CD14-positive monocyte (primary cell): ENCODE results near the gene MAML3. TPM values are rescaled to one million over a fixed set of nuclear protein-coding genes. Genes with fewer than 3 reads are reported as not detected.

ENCODE experiments used
- DNase-seq, 3 donors: peaks; one replicate each; pipeline ENCODE4 v3.0.0-alpha.2; 2011 to 2022
- H2AFZ ChIP-seq: 2 replicates; pipeline ENCODE4 v1.6.0; 2012; ENCODE audit warnings: mild to moderate bottlenecking, low read depth, low read length, inconsistent platforms; ENCODE audit not compliant: insufficient read depth, poor library complexity, severe bottlenecking
- H3K27ac ChIP-seq, 2 donors: 1 replicate in 1 of 2; 2 replicates in 1 of 2; pipeline ENCODE4 v1.5.1; 2012 to 2013; ENCODE audit warnings: low read length in 2 of 2, control low read depth in 1 of 2, inconsistent platforms in 1 of 2, low read depth in 1 of 2, mild to moderate bottlenecking in 1 of 2
- H3K27me3 ChIP-seq, 2 donors: one replicate each; pipeline versions ENCODE4 v1.6.0 to v1.6.1; 2011 to 2013; ENCODE audit warnings: low read length in 2 of 2; ENCODE audit not compliant: control insufficient read depth in 2 of 2, insufficient read depth in 2 of 2
- H3K36me3 ChIP-seq, 2 donors: replicated peaks in 1 of 2; 1 replicate in 1 of 2; 2 replicates in 1 of 2; pipeline versions ENCODE4 v1.5.1 to v1.6.1; 2012 to 2013; ENCODE audit warnings: low read length in 2 of 2, control low read depth in 1 of 2, inconsistent platforms in 1 of 2, mild to moderate bottlenecking in 1 of 2; ENCODE audit not compliant: insufficient read depth in 2 of 2, control insufficient read depth in 1 of 2
- H3K4me1 ChIP-seq, 2 donors: 1 replicate in 1 of 2; 2 replicates in 1 of 2; pipeline versions ENCODE4 v1.5.1 to v1.6.1; 2012 to 2013; ENCODE audit warnings: low read length in 2 of 2, control low read depth in 1 of 2, inconsistent platforms in 1 of 2, mild to moderate bottlenecking in 1 of 2, moderate library complexity in 1 of 2; ENCODE audit not compliant: insufficient read depth in 2 of 2, control insufficient read depth in 1 of 2
- H3K4me2 ChIP-seq: replicated peaks from 2 replicates; pipeline ENCODE3; 2012; ENCODE audit warnings: low read length, moderate library complexity, mild to moderate bottlenecking; ENCODE audit not compliant: poor library complexity, severe bottlenecking; ENCODE audit errors: extremely low read depth
- H3K4me3 ChIP-seq, 3 experiments: fragments of 200-600 bp in 1 of 3; sonication (generic) in 1 of 3; replicated peaks in 1 of 3; 1 replicate in 2 of 3; 2 replicates in 1 of 3; pipeline ENCODE4 v1.5.1; 2011 to 2013; ENCODE audit warnings: low read length in 3 of 3, mild to moderate bottlenecking in 3 of 3, control low read depth in 2 of 3, low read depth in 2 of 3, inconsistent platforms in 1 of 3, moderate library complexity in 1 of 3
- H3K79me2 ChIP-seq: 2 replicates; pipeline ENCODE4 v1.6.0; 2012; ENCODE audit warnings: mild to moderate bottlenecking, control low read depth, inconsistent platforms, low read length, moderate library complexity; ENCODE audit not compliant: insufficient read depth
- H3K9ac ChIP-seq: 2 replicates; pipeline ENCODE4 v1.6.0; 2017; ENCODE audit warnings: low read length, mild to moderate bottlenecking; ENCODE audit not compliant: insufficient read depth, poor library complexity, severe bottlenecking
- H3K9me3 ChIP-seq, 2 donors: replicated peaks in 1 of 2; 1 replicate in 1 of 2; 2 replicates in 1 of 2; pipeline versions ENCODE4 v1.5.1 to v1.6.1; 2012 to 2013; ENCODE audit warnings: low read length in 2 of 2, control low read depth in 1 of 2; ENCODE audit not compliant: control insufficient read depth in 1 of 2, insufficient read depth in 1 of 2
- H4K20me1 ChIP-seq: 2 replicates; pipeline ENCODE4 v1.6.0; 2012; ENCODE audit warnings: mild to moderate bottlenecking, low read length, control low read depth, moderate library complexity; ENCODE audit not compliant: insufficient read depth
- H3K27ac Mint-ChIP-seq, 7 donors: one replicate each; pipeline ENCODE4 v1.8.0; 2020; ENCODE audit warnings: mild to moderate bottlenecking in 7 of 7, mixed read lengths in 7 of 7, moderate library complexity in 6 of 7, inconsistent platforms in 2 of 7
- H3K27me3 Mint-ChIP-seq, 3 donors: one replicate each; pipeline ENCODE4 v1.8.0; 2021 to 2022; ENCODE audit warnings: low read depth in 3 of 3, mild to moderate bottlenecking in 3 of 3, mixed read lengths in 3 of 3, moderate library complexity in 3 of 3, inconsistent platforms in 1 of 3
- H3K36me3 Mint-ChIP-seq, 2 donors: one replicate each; pipeline ENCODE4 v1.8.0; 2020; ENCODE audit warnings: mixed read lengths in 2 of 2, inconsistent platforms in 1 of 2, mild to moderate bottlenecking in 1 of 2
- H3K4me1 Mint-ChIP-seq: one replicate; pipeline ENCODE4 v1.8.0; 2020; ENCODE audit warnings: mild to moderate bottlenecking, mixed read lengths
- H3K4me3 Mint-ChIP-seq, 2 donors: one replicate each; pipeline ENCODE4 v1.8.0; 2020; ENCODE audit warnings: mild to moderate bottlenecking in 2 of 2, mixed read lengths in 2 of 2, moderate library complexity in 1 of 2
- H3K9me3 Mint-ChIP-seq, 7 donors: one replicate each; pipeline ENCODE4 v1.8.0; 2020 to 2022; ENCODE audit warnings: mixed read lengths in 7 of 7, mild to moderate bottlenecking in 6 of 7, moderate library complexity in 6 of 7, inconsistent platforms in 2 of 7
- CTCF ChIP-seq: fragments of 200-600 bp; IDR thresholded peaks from one replicate; pipeline ENCODE4 v1.8.0; 2022; ENCODE audit warnings: antibody characterized with exemption, mild to moderate bottlenecking
- WGBS: methylation state at CpG from one replicate; pipeline ENCODE4 v1.1.5; 2013; ENCODE audit warnings: missing lambda C conversion rate; ENCODE audit not compliant: insufficient coverage; 5-methylcytosine and 5-hydroxymethylcytosine counted together
- intact Hi-C, 2 donors: fragments of 100-400 bp; cut with micrococcal nuclease; formaldehyde crosslinking; loops; one replicate each; pipeline versions ENCODE4 v1.15.0 to v1.15.1; 2023
- polyA plus RNA-seq, 3 donors: library from polyadenylated mRNA; depleted of rRNA in 1 of 3; unstranded in 2 of 3; stranded (reverse) in 1 of 3; fragments of 300-500 nt in 2 of 3; fragments of >200 nt in 1 of 3; fragmentation: Illumina TruSeq in 2 of 3; gene quantifications; 1 replicate in 2 of 3; 2 replicates in 1 of 3; pipeline ENCODE4 v1.2.3, GENCODE V29; 2012 to 2021

The MAML3 gene
- polyA plus RNA-seq, 3 donors = 1.5 to 6.5 (median 2.3) TPM

- Histone ChIP-seq H3K4me3 (no peak overlapping the region), H3K36me3 (no peaks in the 10 kb centered on the region), H3K27ac (no peak overlapping the region), H2AFZ (no peak overlapping the region), H4K20me1 (no peaks in the 10 kb centered on the region), H3K27me3 (no peaks in the 10 kb centered on the region), H3K79me2 (peaks cover 5% of the 10 kb centered on the region), H3K4me2 (peak overlapping the region; percentile 21), H3K9ac (no peak overlapping the region), H3K4me1 (peaks cover 6 to 8% of the 10 kb centered on the region in 2 donors), H3K9me3 (peaks cover 0 to 4% of the 10 kb centered on the region in 2 donors)
- H3K36me3 Mint-ChIP-seq = no peaks in the 10 kb centered on the region
- peaks cover 0 to 3% (median 0%) of the 10 kb centered on the region in 7 donors for H3K9me3 Mint-ChIP-seq
- peak overlapping the region in 1 of 2 donors; percentile 35 for H3K4me3 Mint-ChIP-seq
- 65% methylated on average over 7 of the region's 11 CpGs for WGBS
- peaks cover 9% of the 10 kb centered on the region for H3K4me1 Mint-ChIP-seq
- peak; percentile 37 to 66 (median 63) for DNase-seq
- intact Hi-C loops = loop anchor here (5.0 kb wide), 2 partner anchors 139 to 239 kb away; partner anchors contain the start of gene MAML3 (in 1 of the 2)
- H3K27me3 Mint-ChIP-seq = no peaks in the 10 kb centered on the region
- peak overlapping the region in 1 of 7 donors; percentile 39 for H3K27ac Mint-ChIP-seq
- peak; percentile 72 for TF ChIP-seq CTCF
Measured at GRCh38 chr4:140012688-140013486, 141.1 kb downstream of the MAML3 start.

GRCh38 chr4:140005699-140006098, 148.3 kb downstream of the MAML3 start:
- H3K4me1 ChIP-seq = peaks cover 0 to 5% of the 10 kb centered on the region in 2 donors
- H3K4me1 Mint-ChIP-seq = peaks cover 22% of the 10 kb centered on the region
- H3K27ac ChIP-seq = no peak overlapping the region
- 91% methylated on average over 2 of the region's 4 CpGs for WGBS
- no peak overlapping the region for H3K4me3 Mint-ChIP-seq
- intact Hi-C loops = loop anchor here in 1 of 2 donors (10.0 kb wide), 1 partner anchor 271 kb away; no protein-coding TSS in a partner anchor
- H3K36me3 Mint-ChIP-seq = peaks cover 0 to 5% of the 10 kb centered on the region in 2 donors
- no peaks in the 10 kb centered on the region for H3K36me3 ChIP-seq
- no peak for TF ChIP-seq CTCF
- H3K27me3 ChIP-seq = no peaks in the 10 kb centered on the region
- no peaks in the 10 kb centered on the region for H3K9me3 ChIP-seq
- H3K9ac ChIP-seq = no peak overlapping the region
- peaks cover 22% of the 10 kb centered on the region for H4K20me1 ChIP-seq
- no peak overlapping the region for H3K4me2 ChIP-seq
- peaks cover 0 to 4% (median 2%) of the 10 kb centered on the region in 3 donors for H3K27me3 Mint-ChIP-seq
- H3K79me2 ChIP-seq = peaks cover 14% of the 10 kb centered on the region
- H2AFZ ChIP-seq = no peak overlapping the region
- H3K9me3 Mint-ChIP-seq = no peaks in the 10 kb centered on the region
- no peak overlapping the region for H3K4me3 ChIP-seq
- no peak for DNase-seq
- H3K27ac Mint-ChIP-seq = no peak overlapping the region
